GM13976 (cell line): Measurements from ENCODE around the gene FHL5.
A peak's percentile ranks its signal among the peaks of the same experiment; 100 is the strongest.

ENCODE experiments used
- DNase-seq: peaks from one replicate; pipeline ENCODE4 v3.0.0; 2012; ENCODE audit warnings: low spot score
- in situ Hi-C: fragments of 300-500 bp; cut with MboI; formaldehyde crosslinking; loops from one replicate; pipeline ENCODE4 v1.12.0; 2022; ENCODE audit warnings: low sequenced_read_pairs, mixed read lengths, inconsistent platforms; ENCODE audit not compliant: unreplicated experiment
- TF ChIP-seq, protein P1 (sequence below): IDR thresholded peaks from 2 replicates; pipeline ENCODE4 v1.5.1; 2012; ENCODE audit warnings: borderline replicate concordance, mild to moderate bottlenecking; ENCODE audit not compliant: insufficient read depth; ENCODE audit errors: extremely low read depth, missing control alignments, control extremely low read depth

FHL5 gene

DNA sequence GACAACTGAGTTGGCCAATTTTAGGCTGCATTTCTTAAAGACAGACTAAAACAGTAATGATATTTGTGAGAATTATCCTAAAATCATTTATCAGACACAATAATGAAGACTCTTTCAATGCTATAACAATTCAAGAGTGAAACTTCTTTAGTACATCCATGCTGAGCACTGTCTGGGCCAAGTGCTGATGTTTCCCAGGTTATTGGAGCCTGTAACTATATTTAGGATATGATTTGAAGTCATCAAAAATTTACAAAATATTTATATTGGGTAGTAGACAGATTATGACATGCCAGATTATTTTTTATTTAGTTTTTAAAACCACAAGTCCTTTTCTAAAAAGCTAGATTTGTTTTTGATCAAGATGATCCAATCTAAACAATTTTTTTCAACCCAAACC lies 45.1 kb downstream of the FHL5 start:
- in situ Hi-C loops = no loop called here
- no peak for DNase-seq
- TF ChIP-seq, protein P1, sequence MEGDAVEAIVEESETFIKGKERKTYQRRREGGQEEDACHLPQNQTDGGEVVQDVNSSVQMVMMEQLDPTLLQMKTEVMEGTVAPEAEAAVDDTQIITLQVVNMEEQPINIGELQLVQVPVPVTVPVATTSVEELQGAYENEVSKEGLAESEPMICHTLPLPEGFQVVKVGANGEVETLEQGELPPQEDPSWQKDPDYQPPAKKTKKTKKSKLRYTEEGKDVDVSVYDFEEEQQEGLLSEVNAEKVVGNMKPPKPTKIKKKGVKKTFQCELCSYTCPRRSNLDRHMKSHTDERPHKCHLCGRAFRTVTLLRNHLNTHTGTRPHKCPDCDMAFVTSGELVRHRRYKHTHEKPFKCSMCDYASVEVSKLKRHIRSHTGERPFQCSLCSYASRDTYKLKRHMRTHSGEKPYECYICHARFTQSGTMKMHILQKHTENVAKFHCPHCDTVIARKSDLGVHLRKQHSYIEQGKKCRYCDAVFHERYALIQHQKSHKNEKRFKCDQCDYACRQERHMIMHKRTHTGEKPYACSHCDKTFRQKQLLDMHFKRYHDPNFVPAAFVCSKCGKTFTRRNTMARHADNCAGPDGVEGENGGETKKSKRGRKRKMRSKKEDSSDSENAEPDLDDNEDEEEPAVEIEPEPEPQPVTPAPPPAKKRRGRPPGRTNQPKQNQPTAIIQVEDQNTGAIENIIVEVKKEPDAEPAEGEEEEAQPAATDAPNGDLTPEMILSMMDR = no peak

- no peak for DNase-seq
- in situ Hi-C loops = no loop called here
- TF ChIP-seq, protein P1 = no peak
Measured at GRCh38 chr6:96610019-96610418, 47.1 kb downstream of the FHL5 start.

GRCh38 chr6:96611342-96611991 lies 48.5 kb downstream of the FHL5 start:
- in situ Hi-C loops = no loop called here
- TF ChIP-seq, protein P1 = no peak
- DNase-seq = peak; percentile 23

DNA sequence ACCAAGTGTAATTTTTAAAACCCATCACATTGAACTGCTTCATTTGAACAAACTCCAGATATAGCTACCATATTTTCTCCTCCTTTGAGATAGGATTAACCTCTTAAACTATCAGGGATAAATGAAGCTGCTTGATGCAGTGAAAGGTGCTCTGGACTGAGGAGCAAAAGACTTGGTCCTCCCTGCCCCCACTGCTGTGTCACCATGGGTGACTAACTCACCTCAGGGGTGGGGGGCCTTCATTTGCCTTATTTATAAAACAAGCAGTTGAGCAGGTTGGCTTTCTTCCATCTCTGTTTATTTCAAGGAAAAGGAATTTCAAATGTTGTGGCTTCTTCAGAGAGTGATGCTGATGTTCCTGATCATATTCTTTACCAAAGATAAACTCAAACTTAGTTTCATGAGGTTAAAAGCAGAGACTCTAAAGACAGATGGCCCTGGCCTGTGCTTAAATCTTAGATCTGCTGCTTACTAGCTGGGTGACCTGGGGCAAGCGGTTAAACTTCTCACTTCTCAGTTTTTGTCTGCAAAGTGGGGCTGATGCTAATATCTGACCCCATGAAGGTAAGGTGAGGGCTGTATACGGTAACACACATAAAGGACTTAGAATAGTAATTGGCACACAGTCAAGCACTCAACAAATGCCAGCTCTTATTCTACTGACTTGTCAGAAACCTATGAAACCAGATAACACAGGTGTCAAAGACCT lies 50.5 kb downstream of the FHL5 start:
- no peak for DNase-seq
- in situ Hi-C loops = no loop called here
- TF ChIP-seq, protein P1 = no peak

DNA sequence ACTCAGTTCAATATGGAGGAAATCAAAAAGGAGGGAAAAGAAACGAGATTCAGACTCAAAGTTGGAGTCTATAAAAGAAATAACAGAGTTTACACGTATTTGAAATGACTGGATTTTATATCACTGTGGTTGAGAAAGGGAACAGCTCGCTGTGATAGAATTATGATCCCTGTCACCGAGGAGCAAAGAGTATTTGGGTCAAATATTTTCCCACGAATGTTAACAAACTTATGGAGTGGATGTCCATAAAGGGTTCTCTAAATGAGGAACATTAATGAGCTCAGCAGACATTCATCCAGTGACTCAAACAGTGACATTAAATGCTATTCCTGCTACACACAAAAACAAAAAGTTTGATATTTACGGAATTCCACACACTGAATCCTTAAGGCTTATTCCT lies 57.9 kb downstream of the FHL5 start:
- in situ Hi-C loops = no loop called here
- DNase-seq = no peak
- TF ChIP-seq, protein P1 = no peak

GRCh38 chr6:96621983-96622382 lies 59.1 kb downstream of the FHL5 start:
- TF ChIP-seq, protein P1 = no peak
- DNase-seq = no peak
- in situ Hi-C loops = no loop called here

GRCh38 chr6:96624957-96625356 lies 62.0 kb downstream of the FHL5 start:
- in situ Hi-C loops = loop anchor here (5.0 to 25.0 kb wide), 2 partner anchors 262 to 432 kb away; partner anchors contain the start of gene NDUFAF4
- TF ChIP-seq, protein P1 = no peak
- DNase-seq = no peak
